ENCODE data around the gene DLK2. TPM values are rescaled to one million over a fixed set of nuclear protein-coding genes. Genes with fewer than 3 reads are reported as not detected.

Gene DLK2
- total RNA-seq, 2 experiments from 2014 or later = not detected

DNA sequence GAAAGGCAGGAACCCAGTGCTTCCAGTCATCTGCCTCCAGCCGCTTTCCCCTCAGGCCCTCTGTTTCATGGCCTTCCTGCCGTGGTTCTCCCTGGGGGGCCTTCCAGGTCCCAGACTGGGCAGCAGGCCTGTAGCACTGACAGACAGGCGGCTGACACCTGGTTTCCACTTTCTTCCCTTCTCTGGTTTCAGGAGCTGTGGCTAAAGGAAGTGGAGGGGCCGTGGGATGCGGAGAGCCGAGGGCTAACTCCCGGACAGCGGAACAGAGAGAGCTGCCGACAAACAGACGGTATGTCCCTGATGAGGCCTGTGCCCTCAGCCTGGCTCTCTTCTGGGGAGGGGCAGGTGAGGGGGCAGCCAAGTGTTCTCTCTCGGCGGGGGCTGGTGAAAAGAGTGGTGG is 42.3 kb upstream of the DLK2 start:
- Histone ChIP-seq H3K4me1 (ENCODE audit: insufficient read depth, low read length, poor library complexity, severe bottlenecking) (no peaks in the 10 kb centered on the region), H3K79me2 (ENCODE audit: insufficient read depth, low read depth, low read length) (no peaks in the 10 kb centered on the region), H3K4me2 (ENCODE audit: low read length) (no peak overlapping the region), H3K9me3 (ENCODE audit: low read length) (no peaks in the 10 kb centered on the region), H3K27ac (ENCODE audit: low read depth, low read length, poor library complexity, severe bottlenecking) (no peak overlapping the region), H3K4me3 (ENCODE audit: low read depth, low read length, poor library complexity, severe bottlenecking) (no peak overlapping the region), H2AFZ (ENCODE audit: low read length) (no peak overlapping the region), H3K36me3 (ENCODE audit: insufficient read depth, low read length) (peaks cover 35% of the 10 kb centered on the region; the same call in 1 of the 2 replicates), H3K9me2 (ENCODE audit: insufficient read depth, low read length) (no peaks in the 10 kb centered on the region), H4K20me1 (ENCODE audit: insufficient read depth, low read length) (no peaks in the 10 kb centered on the region)
- TF ChIP-seq EZH2phosphoT487 (IDR thresholded peaks at IDR 0.05; ENCODE audit: borderline replicate concordance, low read depth, low read length) = no peak
- TF ChIP-seq, protein P1, sequence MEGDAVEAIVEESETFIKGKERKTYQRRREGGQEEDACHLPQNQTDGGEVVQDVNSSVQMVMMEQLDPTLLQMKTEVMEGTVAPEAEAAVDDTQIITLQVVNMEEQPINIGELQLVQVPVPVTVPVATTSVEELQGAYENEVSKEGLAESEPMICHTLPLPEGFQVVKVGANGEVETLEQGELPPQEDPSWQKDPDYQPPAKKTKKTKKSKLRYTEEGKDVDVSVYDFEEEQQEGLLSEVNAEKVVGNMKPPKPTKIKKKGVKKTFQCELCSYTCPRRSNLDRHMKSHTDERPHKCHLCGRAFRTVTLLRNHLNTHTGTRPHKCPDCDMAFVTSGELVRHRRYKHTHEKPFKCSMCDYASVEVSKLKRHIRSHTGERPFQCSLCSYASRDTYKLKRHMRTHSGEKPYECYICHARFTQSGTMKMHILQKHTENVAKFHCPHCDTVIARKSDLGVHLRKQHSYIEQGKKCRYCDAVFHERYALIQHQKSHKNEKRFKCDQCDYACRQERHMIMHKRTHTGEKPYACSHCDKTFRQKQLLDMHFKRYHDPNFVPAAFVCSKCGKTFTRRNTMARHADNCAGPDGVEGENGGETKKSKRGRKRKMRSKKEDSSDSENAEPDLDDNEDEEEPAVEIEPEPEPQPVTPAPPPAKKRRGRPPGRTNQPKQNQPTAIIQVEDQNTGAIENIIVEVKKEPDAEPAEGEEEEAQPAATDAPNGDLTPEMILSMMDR (conservative IDR thresholded peaks at IDR 0.05; ENCODE audit: low read length) = no peak
- DNase-seq (ENCODE audit: low spot score) = no peak
- intact Hi-C loops (cut with micrococcal nuclease; ENCODE audit: unreplicated experiment) = no loop called here
- CTCF ChIA-PET (ENCODE audit: unreplicated experiment) = no interaction called here
- no TSS peak for BruUV-seq (replicated peaks)
- POLR2A ChIA-PET = interaction anchor here (0.7 to 0.8 kb wide), 2 partner anchors 19 to 53 kb away, joined by 3 read pairs; partner anchors contain the start of gene YIPF3

- intact Hi-C loops (cut with micrococcal nuclease; ENCODE audit: unreplicated experiment) = no loop called here
- POLR2A ChIA-PET = interaction anchor here (0.6 kb wide), 1 partner anchor 62 kb away, joined by 3 read pairs; no protein-coding TSS in a partner anchor
- H3K9me3 ChIP-seq (ENCODE audit: low read length) = no peaks in the 10 kb centered on the region
- no peak overlapping the region for H2AFZ ChIP-seq (ENCODE audit: low read length)
- H3K4me3 ChIP-seq (ENCODE audit: low read depth, low read length, poor library complexity, severe bottlenecking) = no peak overlapping the region
- CTCF ChIA-PET (ENCODE audit: unreplicated experiment) = no interaction called here
- H3K9me2 ChIP-seq (ENCODE audit: insufficient read depth, low read length) = no peaks in the 10 kb centered on the region
- no peak for TF ChIP-seq EZH2phosphoT487 (IDR thresholded peaks at IDR 0.05; ENCODE audit: borderline replicate concordance, low read depth, low read length)
- TF ChIP-seq, protein P1 (conservative IDR thresholded peaks at IDR 0.05; ENCODE audit: low read length) = no peak
- BruUV-seq (replicated peaks) = no TSS peak
- no peak for DNase-seq (ENCODE audit: low spot score)
- H3K79me2 ChIP-seq (ENCODE audit: insufficient read depth, low read depth, low read length) = no peaks in the 10 kb centered on the region
- no peak overlapping the region for H3K4me2 ChIP-seq (ENCODE audit: low read length)
- H3K4me1 ChIP-seq (ENCODE audit: insufficient read depth, low read length, poor library complexity, severe bottlenecking) = no peaks in the 10 kb centered on the region
- H3K36me3 ChIP-seq (ENCODE audit: insufficient read depth, low read length) = peaks cover 28% of the 10 kb centered on the region; the same call in 1 of the 2 replicates
- no peaks in the 10 kb centered on the region for H4K20me1 ChIP-seq (ENCODE audit: insufficient read depth, low read length)
- no peak overlapping the region for H3K27ac ChIP-seq (ENCODE audit: low read depth, low read length, poor library complexity, severe bottlenecking)
Measured at GRCh38 chr6:43497129-43497396, 41.7 kb upstream of the DLK2 start.

DNA sequence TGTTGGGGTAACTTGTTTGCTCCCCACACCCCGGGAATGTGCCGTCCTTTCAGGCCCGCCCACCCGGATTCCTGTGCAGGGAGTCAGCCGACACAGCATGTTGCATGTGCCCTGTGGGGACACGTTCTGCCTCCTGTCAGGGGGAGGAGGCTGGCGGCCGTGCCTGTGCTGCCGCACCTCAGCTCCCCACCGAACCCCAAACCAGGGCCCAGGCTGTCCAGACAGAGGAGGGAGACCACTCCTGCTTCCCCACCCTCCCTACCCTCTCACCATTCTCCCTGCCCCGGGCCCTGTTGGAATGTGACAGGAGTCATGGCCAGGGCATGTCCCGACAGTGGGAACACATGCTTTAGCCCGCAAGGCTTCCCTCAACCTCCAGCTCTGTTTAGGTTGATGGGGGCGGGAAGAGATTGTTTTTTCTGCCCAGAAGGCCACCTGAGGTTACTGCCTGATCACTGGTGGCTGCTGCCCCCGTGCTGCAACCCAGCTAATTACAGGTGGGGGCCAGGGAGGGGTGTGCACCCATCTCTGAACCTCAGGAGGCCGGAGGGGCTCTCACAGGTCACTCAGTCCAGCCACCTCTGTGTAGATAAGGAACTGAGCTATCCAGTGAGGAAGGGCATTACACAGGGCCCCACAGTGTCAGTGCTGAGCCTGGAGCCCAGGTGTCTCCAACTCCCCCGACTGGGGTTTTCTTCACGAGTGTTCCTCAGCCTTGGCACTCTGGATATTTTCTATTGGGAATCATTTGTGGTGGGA is 41.2 kb upstream of the DLK2 start:
- Histone ChIP-seq H3K9me2 (ENCODE audit: insufficient read depth, low read length) (no peaks in the 10 kb centered on the region), H2AFZ (ENCODE audit: low read length) (no peak overlapping the region), H3K27ac (ENCODE audit: low read depth, low read length, poor library complexity, severe bottlenecking) (no peak overlapping the region), H3K4me1 (ENCODE audit: insufficient read depth, low read length, poor library complexity, severe bottlenecking) (no peaks in the 10 kb centered on the region), H3K9me3 (ENCODE audit: low read length) (no peaks in the 10 kb centered on the region), H3K4me2 (ENCODE audit: low read length) (no peak overlapping the region), H3K36me3 (ENCODE audit: insufficient read depth, low read length) (peaks cover 28% of the 10 kb centered on the region; the same call in 1 of the 2 replicates), H3K4me3 (ENCODE audit: low read depth, low read length, poor library complexity, severe bottlenecking) (no peak overlapping the region), H4K20me1 (ENCODE audit: insufficient read depth, low read length) (no peaks in the 10 kb centered on the region), H3K79me2 (ENCODE audit: insufficient read depth, low read depth, low read length) (no peaks in the 10 kb centered on the region)
- DNase-seq (ENCODE audit: low spot score) = peak; percentile 51
- TF ChIP-seq, protein P1 (conservative IDR thresholded peaks at IDR 0.05; ENCODE audit: low read length) = peak; percentile 72
- TF ChIP-seq EZH2phosphoT487 (IDR thresholded peaks at IDR 0.05; ENCODE audit: borderline replicate concordance, low read depth, low read length) = no peak
- BruUV-seq (replicated peaks) = no TSS peak
- CTCF ChIA-PET (ENCODE audit: unreplicated experiment) = no interaction called here
- intact Hi-C loops (cut with micrococcal nuclease; ENCODE audit: unreplicated experiment) = no loop called here
- POLR2A ChIA-PET = interaction anchor here (0.6 kb wide), 1 partner anchor 61 kb away, joined by 3 read pairs; no protein-coding TSS in a partner anchor

Data from OCI-LY7 (cell line).